HG03108 (cell line): Measurements from ENCODE around the gene ATPAF1.

Source experiments
- ATAC-seq: cut with Tn5 transposase; IDR thresholded peaks from one replicate; pipeline ENCODE4 v1.9.1; 2021; ENCODE audit warnings: moderate library complexity; ENCODE audit not compliant: unreplicated experiment

Gene ATPAF1

DNA sequence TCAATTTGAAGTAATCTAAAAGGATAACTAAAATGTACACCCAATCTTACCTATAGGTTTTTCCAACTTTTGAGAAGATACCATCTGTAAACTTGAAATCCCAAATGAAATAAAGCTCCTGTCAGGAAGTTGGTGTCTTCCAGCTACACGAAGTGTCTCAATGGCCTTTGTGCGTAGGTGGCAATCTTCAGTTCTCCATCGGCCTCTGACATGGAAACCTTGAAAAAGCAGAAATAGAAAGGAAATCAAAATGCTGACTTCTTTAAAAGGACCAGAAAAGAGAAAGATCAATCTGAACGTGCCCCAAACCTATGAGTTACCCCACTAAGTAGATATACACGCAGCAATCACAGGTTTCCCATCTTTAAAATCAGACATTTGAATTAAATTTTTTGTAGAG lies 74.1 kb downstream of the ATPAF1 start:
- ATAC-seq, result no peak

DNA sequence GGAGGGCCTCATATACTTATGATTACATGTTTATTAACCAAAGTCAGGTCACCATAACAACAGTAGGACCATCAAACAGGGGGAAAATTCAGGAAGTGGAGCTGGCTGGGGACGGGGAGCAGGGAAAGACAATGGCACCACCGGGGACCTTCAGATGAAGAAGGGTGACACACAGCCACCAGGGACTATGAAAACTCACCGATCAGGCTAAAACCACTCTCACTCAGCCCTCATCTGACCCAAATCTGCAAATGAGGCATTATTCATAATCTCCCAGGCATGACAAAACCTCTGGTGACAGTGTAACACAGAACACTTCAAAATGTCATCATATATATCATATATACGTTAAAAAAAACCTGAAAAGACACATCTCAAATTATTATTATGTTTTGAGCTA lies 75.3 kb downstream of the ATPAF1 start:
- ATAC-seq, result no peak

DNA sequence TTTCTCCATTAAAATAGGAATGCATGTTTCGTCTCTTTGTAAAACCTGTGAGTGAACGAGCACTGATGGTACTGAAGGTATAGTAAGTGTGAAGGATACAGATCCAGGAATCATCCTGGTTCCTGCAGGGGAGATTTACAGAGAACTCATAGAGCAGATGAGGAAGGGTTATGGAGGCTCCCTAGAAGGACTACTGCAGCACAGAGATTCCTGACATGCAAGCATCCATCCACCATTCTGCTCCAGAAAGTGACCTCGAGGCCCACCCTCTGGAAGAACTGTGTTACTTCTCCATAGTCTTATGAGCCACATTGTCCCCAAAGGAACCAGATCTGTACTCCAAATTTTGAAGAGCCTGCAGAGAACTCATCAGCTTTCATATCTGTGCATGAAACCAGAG lies 78.6 kb downstream of the ATPAF1 start:
- no peak for ATAC-seq

DNA sequence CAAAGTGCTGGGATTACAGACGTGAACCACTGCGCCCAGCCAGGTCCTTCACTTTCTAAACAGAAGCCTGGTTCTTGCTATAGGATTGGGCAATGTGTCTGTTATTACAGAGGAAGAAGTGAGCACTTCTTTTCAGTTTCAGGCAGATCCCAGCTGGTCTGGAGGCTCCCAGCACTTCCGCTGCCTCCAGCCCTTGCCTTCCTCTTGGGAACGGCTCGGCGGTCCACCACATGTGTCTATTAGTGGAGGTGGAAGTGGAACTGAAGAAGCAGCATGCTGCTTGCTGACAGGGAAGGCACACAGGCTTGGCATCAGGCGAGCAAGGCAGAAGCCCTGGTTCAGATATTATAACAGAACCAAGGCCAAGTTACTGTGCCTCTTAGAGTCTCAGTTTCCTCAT lies 81.1 kb downstream of the ATPAF1 start:
- ATAC-seq, result no peak

DNA sequence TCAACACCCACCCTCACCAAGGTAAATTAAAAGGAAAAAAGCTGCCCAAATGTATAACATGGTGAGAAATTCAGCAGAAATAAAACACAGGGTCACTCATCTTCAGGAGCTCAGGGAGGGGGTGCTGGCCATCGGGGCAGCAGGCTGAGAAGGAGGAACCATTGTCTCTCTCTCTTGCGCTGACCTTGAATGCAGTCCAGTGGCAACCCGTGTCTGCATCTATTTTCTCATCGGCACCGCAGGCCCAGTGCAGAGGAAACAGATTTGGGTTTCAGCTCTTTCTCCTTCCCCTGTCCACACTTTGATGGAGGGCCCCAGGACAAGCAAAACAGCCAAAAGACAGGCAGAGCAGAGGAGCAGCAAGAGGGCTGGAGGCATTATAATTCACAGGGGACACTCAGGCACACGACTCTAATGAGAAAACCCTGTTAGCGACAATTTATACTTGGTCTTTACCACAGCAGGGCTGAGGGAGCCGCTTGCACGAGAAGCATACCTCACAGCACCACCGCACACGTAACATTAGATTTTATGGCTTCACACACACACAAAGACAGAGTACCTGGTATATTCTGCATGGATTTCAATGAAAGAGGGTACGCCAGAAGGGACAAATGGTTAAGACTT lies 82.7 kb downstream of the ATPAF1 start:
- ATAC-seq, result no peak

- no peak for ATAC-seq
Observed at GRCh38 chr1:46583494-46583893, 84.7 kb downstream of the ATPAF1 start.

GRCh38 chr1:46582972-46583371 lies 85.2 kb downstream of the ATPAF1 start:
- no peak for ATAC-seq
